ENCODE data around the gene DCUN1D3. TPM values are rescaled to one million over a fixed set of nuclear protein-coding genes. Genes with fewer than 3 reads are reported as not detected.

DCUN1D3 gene
- total and polyA plus RNA-seq, 7 donors = 3.0 to 21.6 (median 10.8) TPM

DNA sequence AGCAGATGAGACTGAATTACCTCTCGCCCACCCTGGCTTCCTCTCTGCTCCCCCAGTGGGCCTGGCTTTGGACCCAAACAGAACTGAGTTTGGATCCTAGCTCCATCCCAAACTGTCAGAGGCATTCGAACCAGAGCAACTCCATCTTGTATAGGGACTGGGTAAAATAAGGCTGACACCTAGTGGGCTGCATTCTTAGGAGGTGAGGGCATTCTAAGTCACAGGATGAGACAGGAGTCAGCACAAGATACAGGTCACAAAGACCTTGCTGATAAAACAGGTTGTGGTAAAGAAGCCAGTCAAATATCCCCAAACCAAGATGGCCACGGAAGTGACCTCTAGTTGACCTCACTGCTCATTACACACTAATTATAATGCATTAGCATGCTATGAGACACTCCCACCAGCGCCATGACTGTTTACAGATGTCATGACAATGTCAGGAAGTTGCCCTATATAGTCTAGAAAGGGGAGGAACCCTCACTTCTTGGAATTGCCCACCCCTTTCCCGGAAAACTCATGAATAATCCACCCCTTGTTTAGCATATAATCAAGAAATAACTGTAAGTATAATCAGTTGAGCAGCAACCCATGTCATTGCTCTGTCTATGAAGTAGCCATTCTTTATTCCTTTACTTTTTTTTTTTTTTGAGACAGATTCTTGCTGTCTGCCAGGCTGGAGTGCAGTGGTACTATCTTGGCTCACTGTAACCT, 44.9 kb upstream of the DCUN1D3 start:
- no peak overlapping the region for H3K27ac ChIP-seq
- 85 to 89% methylated on average over 5 of the region's 5 CpGs for WGBS, 2 donors
- no peak overlapping the region for H3K4me3 ChIP-seq
- no peak for TF ChIP-seq POLR2AphosphoS5 (IDR thresholded peaks at IDR 0.05)
- no peak for TF ChIP-seq EP300 (IDR thresholded peaks at IDR 0.05)
- no peak for TF ChIP-seq POLR2A (IDR thresholded peaks at IDR 0.05)
- TF ChIP-seq, protein P1, sequence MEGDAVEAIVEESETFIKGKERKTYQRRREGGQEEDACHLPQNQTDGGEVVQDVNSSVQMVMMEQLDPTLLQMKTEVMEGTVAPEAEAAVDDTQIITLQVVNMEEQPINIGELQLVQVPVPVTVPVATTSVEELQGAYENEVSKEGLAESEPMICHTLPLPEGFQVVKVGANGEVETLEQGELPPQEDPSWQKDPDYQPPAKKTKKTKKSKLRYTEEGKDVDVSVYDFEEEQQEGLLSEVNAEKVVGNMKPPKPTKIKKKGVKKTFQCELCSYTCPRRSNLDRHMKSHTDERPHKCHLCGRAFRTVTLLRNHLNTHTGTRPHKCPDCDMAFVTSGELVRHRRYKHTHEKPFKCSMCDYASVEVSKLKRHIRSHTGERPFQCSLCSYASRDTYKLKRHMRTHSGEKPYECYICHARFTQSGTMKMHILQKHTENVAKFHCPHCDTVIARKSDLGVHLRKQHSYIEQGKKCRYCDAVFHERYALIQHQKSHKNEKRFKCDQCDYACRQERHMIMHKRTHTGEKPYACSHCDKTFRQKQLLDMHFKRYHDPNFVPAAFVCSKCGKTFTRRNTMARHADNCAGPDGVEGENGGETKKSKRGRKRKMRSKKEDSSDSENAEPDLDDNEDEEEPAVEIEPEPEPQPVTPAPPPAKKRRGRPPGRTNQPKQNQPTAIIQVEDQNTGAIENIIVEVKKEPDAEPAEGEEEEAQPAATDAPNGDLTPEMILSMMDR (IDR thresholded peaks at IDR 0.05) = no peak
- H3K9me3 ChIP-seq = no peaks in the 10 kb centered on the region
- H3K36me3 ChIP-seq = no peaks in the 10 kb centered on the region
- intact Hi-C loops (cut with DNase I) = no loop called here
- no peak for DNase-seq
- no peaks in the 10 kb centered on the region for H3K27me3 ChIP-seq
- H3K4me1 ChIP-seq = no peaks in the 10 kb centered on the region

DNA sequence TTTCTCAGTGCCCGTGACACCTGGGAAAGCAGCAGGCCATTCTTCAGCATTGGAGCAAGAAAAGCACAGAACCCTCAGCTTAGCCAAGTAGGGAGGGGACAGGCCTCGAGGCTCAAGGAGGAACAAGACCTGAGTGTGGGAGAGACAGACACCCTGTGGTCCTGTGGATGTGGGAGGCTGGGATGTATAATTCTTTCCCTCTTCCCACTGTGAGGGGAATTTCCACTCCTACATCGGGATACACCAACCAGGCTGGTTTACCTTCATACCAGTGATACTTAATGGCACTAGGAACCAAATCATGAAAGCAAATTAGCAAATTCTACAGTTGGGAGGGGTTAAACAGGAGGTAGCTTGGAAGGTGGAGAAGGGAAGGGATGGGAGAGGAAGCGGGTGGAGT, 42.1 kb upstream of the DCUN1D3 start:
- no peak overlapping the region for H3K4me3 ChIP-seq
- H3K27me3 ChIP-seq = no peaks in the 10 kb centered on the region
- no peak for DNase-seq
- no peaks in the 10 kb centered on the region for H3K36me3 ChIP-seq
- intact Hi-C loops (cut with DNase I) = no loop called here
- no peak overlapping the region for H3K27ac ChIP-seq
- H3K4me1 ChIP-seq = no peaks in the 10 kb centered on the region
- no peaks in the 10 kb centered on the region for H3K9me3 ChIP-seq
- no peak for TF ChIP-seq POLR2A (IDR thresholded peaks at IDR 0.05)
- no peak for TF ChIP-seq EP300 (IDR thresholded peaks at IDR 0.05)
- TF ChIP-seq, protein P1 (IDR thresholded peaks at IDR 0.05) = no peak
- TF ChIP-seq POLR2AphosphoS5 (IDR thresholded peaks at IDR 0.05) = no peak
- WGBS, 2 donors = 88% methylated on average over 4 of the region's 4 CpGs

GRCh38 chr16:20941636-20941926, 41.4 kb upstream of the DCUN1D3 start:
- DNase-seq = no peak
- H3K27ac ChIP-seq = no peak overlapping the region
- H3K4me3 ChIP-seq = no peak overlapping the region
- H3K36me3 ChIP-seq = no peaks in the 10 kb centered on the region
- WGBS, 2 donors = 97 to 99% methylated on average over 6 of the region's 6 CpGs
- no peaks in the 10 kb centered on the region for H3K27me3 ChIP-seq
- no peak for TF ChIP-seq POLR2A (IDR thresholded peaks at IDR 0.05)
- TF ChIP-seq, protein P1 (IDR thresholded peaks at IDR 0.05) = no peak
- TF ChIP-seq EP300 (IDR thresholded peaks at IDR 0.05) = no peak
- TF ChIP-seq POLR2AphosphoS5 (IDR thresholded peaks at IDR 0.05) = no peak
- intact Hi-C loops (cut with DNase I) = no loop called here
- H3K9me3 ChIP-seq = no peaks in the 10 kb centered on the region
- no peaks in the 10 kb centered on the region for H3K4me1 ChIP-seq

GRCh38 chr16:20940871-20941635, 40.9 kb upstream of the DCUN1D3 start:
- Histone ChIP-seq H3K4me3 (no peak overlapping the region), H3K36me3 (no peaks in the 10 kb centered on the region), H3K9me3 (no peaks in the 10 kb centered on the region), H3K27me3 (no peaks in the 10 kb centered on the region), H3K4me1 (no peaks in the 10 kb centered on the region), H3K27ac (no peak overlapping the region)
- TF ChIP-seq EP300 (IDR thresholded peaks at IDR 0.05) (no peak), POLR2AphosphoS5 (IDR thresholded peaks at IDR 0.05) (no peak), POLR2A (IDR thresholded peaks at IDR 0.05) (no peak)
- TF ChIP-seq, protein P1 (IDR thresholded peaks at IDR 0.05) = no peak
- WGBS, 2 donors = 58 to 69% methylated on average over 6 of the region's 6 CpGs
- intact Hi-C loops (cut with DNase I) = no loop called here
- no peak for DNase-seq
